Measurements from ENCODE around the gene ALPG. TPM values are rescaled to one million over a fixed set of nuclear protein-coding genes. Genes with fewer than 3 reads are reported as not detected.
A peak's percentile ranks its signal among the peaks of the same experiment; 100 is the strongest.

ALPG gene
- total RNA-seq, 3 donors from 2014 or later, result not detected

GRCh38 chr2:232415736-232416520, 9.3 kb downstream of the ALPG start:
- no peak overlapping the region for H3K27ac ChIP-seq
- peaks cover 11 to 67% of the 10 kb centered on the region in 2 donors for H3K27me3 ChIP-seq
- H3K4me1 ChIP-seq, result peaks cover 4 to 20% of the 10 kb centered on the region in 2 donors
- intact Hi-C loops (cut with DNase I; ENCODE audit: low total_unique reads), result no loop called here
- TF ChIP-seq POLR2A (IDR thresholded peaks at IDR 0.05) (no peak), CTCF (IDR thresholded peaks at IDR 0.05) (no peak), POLR2AphosphoS5 (IDR thresholded peaks at IDR 0.05) (no peak)
- no peaks in the 10 kb centered on the region for H3K36me3 ChIP-seq
- no peaks in the 10 kb centered on the region for H3K9me3 ChIP-seq
- no peak overlapping the region for H3K4me3 ChIP-seq
- DNase-seq (ENCODE audit: low spot score in 2 of 2), result peak in 1 of 2 donors; percentile 15

DNA sequence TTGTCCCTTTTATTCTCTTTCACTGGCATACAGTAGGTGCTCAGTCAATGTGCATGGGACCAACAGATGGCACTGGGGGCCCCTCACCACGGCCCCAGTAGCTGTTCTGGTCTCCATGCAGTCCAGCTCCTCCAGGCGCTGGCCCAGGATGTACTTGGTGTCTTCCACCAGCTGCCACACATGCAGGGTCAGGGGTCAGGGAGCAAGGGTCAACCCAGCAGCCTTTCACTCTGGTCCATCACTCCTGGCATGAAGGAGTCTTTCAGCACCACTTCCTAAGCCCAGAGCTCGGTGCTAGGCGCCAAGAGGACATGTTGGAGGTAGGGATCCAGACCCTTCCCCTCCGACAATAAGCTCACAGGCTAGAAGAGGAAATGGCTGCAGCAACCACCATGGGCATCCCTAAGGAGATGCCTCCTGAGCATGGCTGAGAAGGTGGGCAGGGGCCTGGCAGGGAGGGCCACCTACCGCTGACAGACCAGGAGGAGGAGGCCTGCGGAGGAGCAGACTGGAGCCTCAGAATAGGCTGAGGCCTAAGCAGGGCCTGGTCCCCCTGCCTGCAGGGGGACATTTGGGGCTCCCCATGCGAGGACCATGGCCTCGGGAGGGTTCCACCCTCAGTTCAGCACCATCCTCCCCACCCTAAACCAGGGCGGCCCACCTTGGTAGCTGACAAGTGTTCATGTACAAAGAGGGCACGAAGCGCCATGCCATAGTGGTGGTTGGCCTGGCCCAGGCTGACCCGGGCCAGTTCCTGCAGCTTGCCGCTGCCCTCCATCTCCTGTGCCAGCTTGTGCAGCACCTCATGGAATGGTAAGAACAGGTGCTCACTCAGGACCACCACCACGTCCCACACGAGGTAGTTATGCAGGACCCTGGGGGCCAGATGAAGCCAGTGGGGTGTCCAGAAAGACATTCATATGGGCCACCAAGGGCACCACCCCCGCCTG, 10.2 kb downstream of the ALPG start:
- Histone ChIP-seq H3K9me3 (no peaks in the 10 kb centered on the region), H3K4me3 (no peak overlapping the region), H3K36me3 (no peaks in the 10 kb centered on the region), H3K27me3 (peaks cover 13 to 76% of the 10 kb centered on the region in 2 donors), H3K4me1 (peaks cover 4 to 20% of the 10 kb centered on the region in 2 donors), H3K27ac (no peak overlapping the region)
- intact Hi-C loops (cut with DNase I; ENCODE audit: low total_unique reads), result no loop called here
- DNase-seq (ENCODE audit: low spot score in 2 of 2), result peak in 1 of 2 donors; percentile 42
- no peak for TF ChIP-seq POLR2AphosphoS5 (IDR thresholded peaks at IDR 0.05)
- TF ChIP-seq CTCF (IDR thresholded peaks at IDR 0.05), result no peak
- no peak for TF ChIP-seq POLR2A (IDR thresholded peaks at IDR 0.05)

GRCh38 chr2:232417489-232417888, 10.8 kb downstream of the ALPG start:
- peaks cover 13 to 80% of the 10 kb centered on the region in 2 donors for H3K27me3 ChIP-seq
- TF ChIP-seq POLR2A (IDR thresholded peaks at IDR 0.05), result no peak
- no peak for TF ChIP-seq CTCF (IDR thresholded peaks at IDR 0.05)
- TF ChIP-seq POLR2AphosphoS5 (IDR thresholded peaks at IDR 0.05), result no peak
- peaks cover 4 to 20% of the 10 kb centered on the region in 2 donors for H3K4me1 ChIP-seq
- intact Hi-C loops (cut with DNase I; ENCODE audit: low total_unique reads), result no loop called here
- H3K27ac ChIP-seq, result no peak overlapping the region
- no peak overlapping the region for H3K4me3 ChIP-seq
- DNase-seq (ENCODE audit: low spot score in 2 of 2), result no peak
- peaks cover 0 to 7% of the 10 kb centered on the region in 2 donors for H3K9me3 ChIP-seq
- no peaks in the 10 kb centered on the region for H3K36me3 ChIP-seq

DNA sequence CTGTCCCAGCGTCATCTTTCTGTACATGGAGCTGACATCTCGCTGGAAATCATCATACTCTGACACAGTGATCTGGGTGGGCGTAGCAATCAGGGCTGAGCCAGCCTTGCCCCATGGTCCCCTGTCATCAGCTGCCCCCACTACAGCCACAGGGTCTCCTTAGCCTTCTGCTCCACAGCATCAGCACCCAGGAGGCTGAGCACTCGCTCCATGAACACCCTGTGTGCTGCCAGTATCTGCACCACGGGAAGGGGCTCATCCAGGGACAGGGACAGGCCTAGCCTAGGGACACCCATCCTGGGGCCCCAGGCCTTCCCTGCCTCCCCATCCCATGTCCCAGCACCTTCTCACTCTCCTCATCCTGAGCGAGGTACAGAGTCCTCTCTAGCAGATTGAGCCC, 11.4 kb downstream of the ALPG start:
- intact Hi-C loops (cut with DNase I; ENCODE audit: low total_unique reads), result no loop called here
- Histone ChIP-seq H3K4me1 (peaks cover 4 to 20% of the 10 kb centered on the region in 2 donors), H3K36me3 (no peaks in the 10 kb centered on the region), H3K27ac (no peak overlapping the region), H3K4me3 (no peak overlapping the region), H3K9me3 (peaks cover 0 to 12% of the 10 kb centered on the region in 2 donors), H3K27me3 (peaks cover 13 to 80% of the 10 kb centered on the region in 2 donors)
- DNase-seq (ENCODE audit: low spot score in 2 of 2), result peak in 1 of 2 donors; percentile 24
- TF ChIP-seq POLR2AphosphoS5 (IDR thresholded peaks at IDR 0.05) (no peak), POLR2A (IDR thresholded peaks at IDR 0.05) (no peak), CTCF (IDR thresholded peaks at IDR 0.05) (no peak)

Measured in breast epithelium (tissue), 4 donors.